ENCODE results near the gene PIEZO1.
"Not testable (repeated sequence)": the region's sequence is repeated elsewhere in the genome, so short reads cannot be mapped to it uniquely, and the experiment has no call there.

The PIEZO1 gene

DNA sequence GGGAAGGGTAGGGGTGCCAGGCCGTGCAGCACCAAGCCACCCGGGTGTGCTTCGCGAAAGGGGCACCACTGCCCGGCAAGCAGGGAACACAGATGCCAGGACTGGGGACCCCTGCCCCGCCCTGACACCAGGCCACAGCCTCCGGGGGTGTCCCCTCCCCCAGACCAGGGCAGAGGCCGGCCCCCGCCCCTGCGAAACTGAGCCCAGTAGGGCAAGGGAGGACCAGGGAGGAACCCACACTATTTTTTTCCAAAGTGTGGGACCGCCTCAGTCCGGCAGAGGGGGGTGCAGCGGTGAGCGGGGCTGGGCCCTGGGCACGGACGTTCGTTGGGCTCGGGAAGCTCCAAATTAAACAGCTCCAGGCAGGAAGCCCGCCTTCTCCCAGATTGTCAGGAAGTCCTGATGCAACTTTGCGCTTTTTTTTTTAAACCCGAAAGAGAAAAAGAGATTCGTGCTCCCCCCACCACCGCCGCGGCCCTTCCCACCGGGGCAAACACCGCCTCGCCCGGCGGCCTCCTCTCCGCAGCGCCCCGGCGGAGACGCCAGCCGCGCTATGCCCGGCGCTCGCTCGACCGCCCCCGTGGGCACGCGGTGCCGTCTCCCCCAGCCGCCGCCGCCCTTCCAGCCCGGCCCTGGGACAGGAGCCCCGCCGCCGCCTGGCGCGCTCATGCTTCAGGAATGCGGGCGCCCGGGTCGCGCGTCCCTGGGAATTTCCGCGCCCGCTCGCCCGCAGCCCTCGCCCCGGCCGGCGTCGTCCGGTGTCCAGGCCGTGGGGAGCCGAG, 755 bp downstream of the PIEZO1 start:
- no peak for FAIRE-seq

DNA sequence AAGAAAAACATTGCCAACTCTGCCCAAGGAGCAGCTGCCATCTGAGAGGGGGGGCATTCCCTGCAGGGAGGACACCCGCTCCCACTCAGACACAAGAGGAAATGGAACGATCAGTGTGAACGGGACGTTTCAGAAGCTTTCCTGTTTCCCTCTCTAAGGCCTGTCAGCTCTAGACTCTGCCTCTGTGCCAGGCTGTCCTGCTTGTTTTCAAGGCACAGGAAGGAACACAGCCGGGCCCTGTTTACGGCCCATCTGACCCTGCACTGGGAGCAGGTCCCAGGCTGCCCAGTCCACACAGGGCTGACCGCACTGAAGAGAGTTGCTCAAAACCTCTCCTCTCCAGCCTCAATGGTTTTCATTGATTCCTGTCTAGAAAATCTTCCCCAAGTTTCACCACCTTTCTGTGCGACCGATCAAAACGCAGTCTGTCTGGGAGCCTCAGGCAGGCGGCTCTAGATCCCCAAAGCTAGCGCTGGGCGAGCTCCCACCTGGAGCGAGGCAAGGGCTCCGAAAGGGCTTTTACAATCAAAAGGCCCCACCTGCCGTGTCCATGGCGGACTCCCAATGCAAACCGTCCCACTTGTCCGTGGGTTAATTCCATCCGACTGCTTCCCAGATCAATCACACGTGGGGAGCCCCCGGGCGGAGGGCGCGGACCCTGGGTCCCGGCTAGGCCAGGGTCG, 1.5 kb downstream of the PIEZO1 start:
- FAIRE-seq (peak; percentile 75), DNase-seq (ENCODE audit: extremely low spot score, insufficient read length, low read depth) (no peak)

More for the DNA sequence above, 755 bp downstream of the PIEZO1 start:
- no peak for DNase-seq (ENCODE audit: extremely low spot score, insufficient read length, low read depth)

DNA sequence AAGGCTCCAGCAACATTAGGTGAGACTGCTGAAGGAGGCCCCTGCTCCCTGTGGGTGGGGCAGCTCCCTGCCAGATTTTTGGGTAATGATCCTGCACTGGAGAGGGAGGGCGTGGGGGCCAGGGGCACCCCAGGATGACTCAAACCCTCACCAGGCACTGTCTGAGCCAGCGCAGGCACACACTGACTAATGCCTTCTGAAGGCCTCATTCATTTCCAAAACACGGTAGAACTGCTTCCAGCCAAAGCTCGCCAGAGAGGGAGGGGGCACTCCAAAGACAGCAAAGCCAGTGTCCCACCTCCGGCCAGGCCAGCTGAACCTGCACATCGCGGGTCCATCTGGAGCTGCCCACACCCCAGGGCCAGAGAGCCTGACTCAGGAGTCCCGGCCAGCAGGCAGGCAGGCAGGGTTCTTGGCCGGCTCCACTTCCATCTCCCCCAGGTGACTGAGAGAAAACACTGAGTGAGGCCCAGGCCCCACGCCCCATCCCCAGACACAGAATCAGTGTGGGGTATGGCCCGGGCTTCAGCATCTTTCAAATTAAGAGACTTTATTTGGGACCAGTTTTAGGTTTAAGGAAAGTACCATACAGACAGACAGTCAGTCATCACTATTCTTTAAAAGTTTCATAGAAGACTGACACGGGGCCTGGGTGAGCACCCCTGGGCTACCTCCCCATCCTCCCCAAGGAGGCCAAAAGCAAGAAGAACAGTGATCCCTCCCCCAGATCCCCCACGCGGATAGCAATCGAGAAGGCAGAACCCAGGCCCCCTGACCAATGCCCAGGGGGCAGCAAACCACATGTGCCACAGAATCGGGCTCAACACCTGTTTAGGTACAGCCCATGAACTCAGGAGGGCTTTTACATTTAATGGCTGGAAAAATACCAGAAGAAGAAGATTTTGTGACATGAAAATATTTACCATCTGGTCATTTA, 2.3 kb downstream of the PIEZO1 start:
- no peak for FAIRE-seq

DNA sequence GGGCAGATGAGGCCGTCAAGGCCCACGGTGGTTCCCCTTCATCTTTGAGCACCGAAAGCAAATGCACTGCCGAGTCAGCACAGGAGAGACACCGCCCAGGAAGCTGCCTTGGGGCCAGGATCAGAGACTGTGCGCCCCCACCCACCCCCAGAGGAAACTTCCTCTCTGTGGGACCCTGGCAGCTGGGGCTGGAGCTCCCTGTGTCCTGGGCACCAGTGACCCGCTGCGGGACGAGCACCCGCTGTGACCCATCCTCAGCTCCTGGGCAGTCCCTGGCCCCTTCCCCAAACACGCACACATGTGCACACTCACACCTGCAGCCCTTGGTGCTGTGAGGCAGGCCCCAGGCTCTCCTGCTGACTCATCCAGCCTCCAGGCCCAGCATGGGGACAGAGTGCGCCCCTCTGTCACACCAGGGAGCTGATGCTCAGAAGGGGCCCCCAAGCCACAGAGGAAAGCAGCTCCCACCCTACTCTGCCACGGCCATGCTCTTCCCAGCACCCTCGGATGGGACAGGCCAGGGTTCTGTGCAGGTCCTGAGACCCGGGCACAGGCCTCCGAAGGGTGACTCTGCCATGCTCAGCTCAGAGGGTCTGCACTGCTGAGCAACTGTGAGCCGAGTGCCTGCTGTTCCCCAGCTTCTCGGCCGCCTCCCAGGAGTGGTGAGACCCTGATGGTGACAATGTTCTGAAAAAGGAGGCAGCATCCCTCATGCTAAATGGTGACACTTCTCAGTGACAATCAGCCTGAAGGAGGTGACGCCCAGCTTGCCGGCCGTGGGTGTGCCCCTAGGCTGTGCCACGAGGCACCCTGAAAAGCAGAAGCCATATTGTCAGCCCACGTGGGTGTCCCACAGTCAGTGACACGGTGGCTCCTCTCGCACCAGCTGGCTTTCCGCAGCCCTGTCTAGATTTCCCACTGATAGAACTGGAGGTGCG, 3.6 kb downstream of the PIEZO1 start:
- no peak for DNase-seq (ENCODE audit: extremely low spot score, insufficient read length, low read depth)
- peak; percentile 84 for FAIRE-seq

More for the DNA sequence above, 2.3 kb downstream of the PIEZO1 start:
- DNase-seq (ENCODE audit: extremely low spot score, insufficient read length, low read depth), result no peak

DNA sequence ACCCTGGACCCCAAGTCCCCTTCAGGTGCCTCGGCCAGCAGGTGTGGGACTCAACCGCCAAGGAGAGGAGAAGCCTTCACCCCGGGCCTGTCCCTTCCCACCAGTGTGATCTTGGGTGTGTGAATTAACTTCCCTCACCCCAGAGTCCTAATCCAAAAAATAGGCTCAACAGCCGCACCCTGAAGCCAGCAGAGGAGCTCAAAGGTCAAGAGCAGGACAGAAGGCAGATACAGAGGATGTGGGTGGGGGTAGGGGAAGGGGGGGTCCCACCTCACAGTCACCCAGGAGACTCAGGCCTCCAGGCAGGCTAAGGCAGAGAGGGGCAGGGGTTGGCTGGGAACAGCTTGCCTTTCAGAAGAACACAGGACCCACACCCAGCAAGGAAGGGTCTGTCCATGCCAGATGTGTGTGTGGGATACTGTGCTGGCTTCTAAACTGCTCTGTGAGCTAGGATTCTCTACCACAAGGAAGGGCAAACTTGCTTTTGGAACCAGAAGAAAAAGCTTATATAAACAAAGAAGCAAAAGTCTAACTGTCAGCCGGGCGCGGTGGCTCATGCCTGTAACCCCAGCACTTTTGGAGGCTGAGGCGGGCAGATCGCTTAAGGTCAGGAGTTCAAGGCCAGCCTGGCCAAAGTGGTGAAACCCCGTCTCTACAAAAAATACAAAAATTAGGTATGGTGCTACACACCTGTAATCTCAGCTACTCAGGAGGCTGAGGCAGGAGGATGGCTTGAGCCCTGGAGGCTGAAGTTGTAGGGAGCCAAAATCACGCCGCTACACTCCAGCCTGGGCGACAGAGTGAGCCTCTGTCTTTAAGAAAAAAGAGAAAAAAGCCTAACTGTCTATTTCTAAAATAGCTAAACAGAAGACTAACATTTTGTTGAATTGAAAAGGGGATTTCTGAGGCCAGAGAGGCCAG, 4.6 kb downstream of the PIEZO1 start:
- DNase-seq (ENCODE audit: extremely low spot score, insufficient read length, low read depth) (no peak), FAIRE-seq (no peak)

DNA sequence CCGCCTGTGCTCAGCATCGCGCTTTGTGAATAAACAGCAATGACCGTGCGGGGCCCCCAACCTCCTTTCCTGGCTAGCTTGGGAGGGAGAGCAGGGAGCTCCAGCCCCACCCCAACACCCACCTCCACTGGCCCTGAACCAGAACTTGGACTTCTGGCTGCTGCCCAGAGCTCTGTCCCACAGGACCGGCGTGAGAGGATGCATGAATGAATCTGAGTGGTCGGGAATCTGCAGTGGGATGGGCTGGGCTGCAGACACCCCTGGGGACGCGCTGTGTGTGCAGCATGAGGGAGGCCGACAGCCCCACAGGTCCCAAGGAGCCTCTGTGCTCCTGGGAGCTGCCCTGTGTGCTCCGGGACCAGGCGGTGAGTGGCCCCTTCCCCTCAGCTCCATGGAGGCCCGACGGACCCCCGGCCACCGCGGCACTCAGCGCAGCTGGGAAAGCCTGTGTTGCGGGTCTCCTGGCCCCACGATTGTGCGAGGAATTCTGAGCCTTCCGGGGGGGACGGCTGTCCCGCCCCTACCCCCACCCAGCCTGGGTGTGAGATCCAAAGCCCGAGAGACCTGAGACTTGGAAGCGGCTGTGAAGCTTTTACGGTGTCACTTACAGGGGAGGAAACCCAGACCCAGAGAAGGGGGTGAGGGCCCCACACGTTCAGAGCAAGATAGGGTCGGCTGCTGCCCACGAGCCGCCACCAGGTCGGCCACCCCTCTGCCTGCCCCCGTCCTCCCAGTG, 5.4 kb downstream of the PIEZO1 start:
- DNase-seq (ENCODE audit: extremely low spot score, insufficient read length, low read depth) (no peak), FAIRE-seq (no peak)

DNA sequence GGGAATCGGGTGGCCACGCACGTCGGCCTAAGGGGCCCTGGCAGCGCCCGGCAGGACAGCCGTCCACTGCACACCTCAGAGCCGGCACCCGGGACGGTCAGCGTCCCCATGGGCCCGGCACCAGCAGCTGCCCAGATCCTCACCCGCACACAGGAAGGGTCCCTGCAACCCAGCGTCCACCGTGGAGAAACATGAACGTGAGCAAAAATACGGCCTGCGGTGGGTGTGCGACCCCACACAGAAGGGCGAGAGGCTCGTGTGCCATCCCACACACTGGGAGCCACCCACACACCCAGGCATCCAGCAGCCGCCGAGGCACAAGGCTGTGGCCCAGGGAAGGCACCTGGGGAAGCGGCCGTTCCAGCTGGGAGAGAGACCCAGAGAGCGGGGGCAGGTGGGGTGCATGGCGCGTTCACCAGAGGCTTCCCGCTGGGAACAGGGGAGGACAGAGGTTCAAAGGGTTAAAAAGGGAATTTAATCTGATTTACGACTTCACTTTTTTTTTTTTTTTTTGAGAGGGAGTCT, 6.4 kb downstream of the PIEZO1 start:
- FAIRE-seq, result no peak
- no peak for DNase-seq (ENCODE audit: extremely low spot score, insufficient read length, low read depth)

DNA sequence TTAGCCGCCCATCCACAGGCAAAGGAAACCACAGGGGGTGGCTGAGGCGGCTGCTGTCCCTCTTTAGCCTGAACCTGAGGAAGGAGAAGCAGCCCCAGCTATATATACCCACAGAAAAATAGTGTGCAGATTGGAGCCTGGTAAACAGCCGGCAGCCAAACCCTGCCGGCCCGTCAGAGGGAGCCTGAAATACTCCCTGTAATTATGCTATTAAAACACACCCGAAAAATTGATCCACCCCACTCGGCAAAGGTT, 6.8 kb downstream of the PIEZO1 start:
- FAIRE-seq (no peak), DNase-seq (ENCODE audit: extremely low spot score, insufficient read length, low read depth) (no peak)

DNA sequence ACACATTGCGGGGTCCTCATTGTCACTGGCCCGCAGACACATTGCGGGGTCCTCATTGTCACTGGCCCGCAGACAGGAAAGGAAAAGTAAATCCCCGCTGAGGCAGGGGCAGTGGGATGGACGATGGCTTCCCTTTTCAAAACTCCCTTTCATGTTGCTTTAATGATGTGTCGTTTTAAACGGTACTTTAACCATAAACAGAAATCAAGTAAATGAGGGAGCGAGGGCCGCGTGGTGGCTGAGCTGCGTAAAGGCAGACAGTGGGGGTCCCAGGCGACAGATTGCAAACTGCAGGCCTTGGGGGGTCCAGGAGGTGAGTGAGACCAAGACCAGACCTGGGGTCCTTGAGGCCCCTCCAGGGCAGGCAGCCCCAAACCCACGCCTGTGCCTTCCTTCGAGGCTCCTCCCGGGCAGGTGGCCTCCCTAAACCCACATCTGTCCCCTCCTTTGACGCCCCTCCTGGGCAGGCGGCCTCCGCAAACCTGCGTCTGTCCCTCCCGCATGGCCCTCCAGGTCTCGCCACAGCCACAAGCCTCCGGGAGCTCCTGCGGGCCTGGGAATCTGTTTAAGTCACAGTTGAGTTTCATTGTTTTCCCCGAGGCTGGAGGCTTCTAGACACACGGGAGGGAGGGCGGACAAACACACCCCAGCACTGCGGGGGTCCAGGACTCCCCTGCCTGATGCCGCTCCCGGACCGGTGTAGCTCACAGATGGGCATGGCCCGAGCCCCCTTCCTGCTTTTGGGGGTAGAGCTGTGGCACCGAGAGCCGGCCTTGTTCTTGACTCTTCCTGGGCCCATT, 7.3 kb downstream of the PIEZO1 start:
- FAIRE-seq, result no peak

DNA sequence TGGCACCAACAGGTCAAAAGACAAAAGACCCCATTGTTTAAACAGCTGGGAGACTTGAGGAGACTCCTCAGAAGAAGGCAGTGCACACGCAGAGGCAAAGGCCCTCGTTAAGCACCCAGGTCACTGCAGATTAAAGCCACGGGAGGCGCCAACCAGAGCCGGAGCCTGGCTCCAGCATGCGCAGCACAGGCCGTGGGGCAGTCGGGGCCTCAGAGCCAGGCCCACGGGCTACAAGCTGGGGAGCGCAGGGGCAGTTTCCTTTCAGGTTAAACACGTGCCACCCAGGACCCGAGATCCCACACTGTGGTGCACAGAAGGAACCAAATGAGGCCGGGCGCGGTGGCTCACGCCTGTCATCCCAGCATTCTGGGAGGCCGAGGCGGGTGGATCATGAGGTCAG, 9.2 kb downstream of the PIEZO1 start:
- no peak for DNase-seq (ENCODE audit: extremely low spot score, insufficient read length, low read depth)
- no peak for FAIRE-seq

More for the DNA sequence above, 7.3 kb downstream of the PIEZO1 start:
- no peak for DNase-seq (ENCODE audit: extremely low spot score, insufficient read length, low read depth)

DNA sequence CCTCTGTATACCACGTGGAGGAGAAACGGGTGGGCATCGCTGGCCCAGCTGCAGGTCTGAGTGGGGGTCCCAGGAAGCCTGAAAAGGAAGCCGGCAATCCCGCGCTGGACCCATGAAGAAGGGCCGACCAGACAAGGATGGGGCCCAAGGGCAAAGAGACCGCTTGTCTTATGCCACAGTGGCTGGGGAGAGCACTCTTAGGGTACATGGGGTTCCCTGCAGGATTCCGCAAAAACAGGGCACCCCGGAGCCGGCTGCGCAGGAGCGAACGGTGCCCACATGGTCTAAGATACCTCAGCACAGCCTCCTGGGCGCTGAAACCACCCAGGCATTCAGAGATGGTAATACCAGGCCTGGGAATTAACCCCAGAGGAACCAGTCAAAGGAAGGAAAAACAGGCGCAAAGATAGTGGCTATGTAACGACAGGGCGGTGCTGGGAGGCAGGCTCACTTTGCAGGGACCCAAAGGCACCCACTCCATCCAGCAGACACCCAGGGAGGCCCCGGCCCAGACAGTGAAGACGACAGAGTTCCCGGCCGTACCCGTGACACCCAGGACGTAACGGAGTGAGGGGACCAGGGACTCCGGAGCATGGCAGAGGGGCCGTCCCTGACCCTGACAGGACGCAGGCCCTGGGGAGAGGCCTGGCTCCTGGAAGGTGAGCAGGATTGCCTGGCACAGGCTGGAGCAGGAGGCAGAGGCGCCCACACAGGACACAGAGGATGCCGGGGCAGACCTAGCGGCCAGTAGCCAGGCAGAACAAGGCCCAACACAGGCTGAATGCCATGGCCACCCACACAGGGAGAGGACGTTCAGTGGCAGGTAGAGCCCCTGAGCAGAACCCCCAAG, 10.3 kb downstream of the PIEZO1 start:
- DNase-seq (ENCODE audit: extremely low spot score, insufficient read length, low read depth) (no peak), FAIRE-seq (no peak)

DNA sequence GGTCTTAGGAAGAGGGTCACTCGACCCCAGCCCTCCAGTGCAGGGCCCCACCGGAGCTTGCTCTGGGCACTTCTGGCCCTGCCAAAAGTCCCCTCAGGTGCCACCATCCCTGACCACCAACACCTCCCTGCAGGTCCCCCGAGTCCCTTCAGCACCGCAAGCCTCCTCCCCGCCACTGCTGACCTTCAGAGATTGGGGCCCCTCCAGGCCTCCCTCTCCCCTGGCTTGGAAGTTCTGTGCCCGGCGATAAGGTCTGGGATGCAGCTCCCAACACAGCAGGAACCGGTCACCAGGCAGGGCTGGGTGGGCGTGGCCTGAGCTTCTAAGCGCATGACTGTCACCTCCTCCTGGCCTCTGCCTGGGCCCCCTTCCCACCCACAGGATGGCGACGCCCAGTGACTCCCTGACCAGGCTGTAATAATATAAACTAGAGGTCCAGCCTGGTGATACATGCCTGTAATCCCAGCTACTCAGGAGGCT, 11.2 kb downstream of the PIEZO1 start:
- DNase-seq (ENCODE audit: extremely low spot score, insufficient read length, low read depth), result no peak
- FAIRE-seq, result no peak

DNA sequence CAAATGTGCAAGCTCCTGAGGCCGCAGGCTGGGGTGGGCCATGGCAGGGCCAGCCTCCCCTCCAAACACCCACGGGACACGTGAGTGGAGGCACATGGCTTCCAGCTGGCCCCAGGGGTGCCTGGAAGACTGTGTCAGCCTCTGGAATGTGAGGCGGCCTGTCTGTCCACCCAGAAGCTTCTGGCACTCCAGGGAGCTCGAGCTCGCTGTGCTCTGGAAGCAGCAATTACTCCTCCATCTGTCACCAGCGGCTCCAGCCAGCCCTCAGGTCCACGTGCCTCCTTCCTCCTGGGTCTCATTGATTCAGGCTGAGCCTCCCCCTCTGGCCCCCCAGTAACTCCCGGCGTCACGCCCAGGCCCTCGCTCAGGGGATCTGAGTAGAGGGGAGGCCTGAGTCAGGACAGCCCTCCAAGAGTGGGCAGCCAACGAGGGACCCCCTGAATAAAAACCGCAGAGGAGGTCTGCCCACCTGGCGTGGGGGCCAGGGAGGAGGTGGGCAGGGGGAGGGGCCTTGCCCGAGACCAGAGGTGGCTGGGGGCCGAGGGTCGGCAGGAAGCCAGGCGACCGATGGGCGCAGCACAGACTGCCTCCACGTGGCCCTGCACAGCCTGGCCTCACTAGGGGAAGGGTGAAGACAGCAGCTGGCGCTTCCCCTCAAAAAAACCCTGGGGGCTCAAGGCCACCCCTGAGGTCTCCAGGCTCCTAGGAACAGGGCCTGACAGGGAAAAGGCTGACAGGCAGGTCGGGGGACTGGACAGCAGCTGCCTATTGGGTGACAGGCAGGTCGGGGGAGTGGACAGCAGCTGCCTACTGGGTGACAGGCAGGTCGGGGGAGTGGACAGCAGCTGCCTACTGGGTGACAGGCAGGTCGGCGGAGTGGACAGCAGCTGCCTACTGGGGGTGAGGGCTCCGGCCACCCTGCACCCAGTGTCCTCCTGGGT, 11.9 kb downstream of the PIEZO1 start:
- DNase-seq (ENCODE audit: extremely low spot score, insufficient read length, low read depth) (no peak), FAIRE-seq (no peak)

DNA sequence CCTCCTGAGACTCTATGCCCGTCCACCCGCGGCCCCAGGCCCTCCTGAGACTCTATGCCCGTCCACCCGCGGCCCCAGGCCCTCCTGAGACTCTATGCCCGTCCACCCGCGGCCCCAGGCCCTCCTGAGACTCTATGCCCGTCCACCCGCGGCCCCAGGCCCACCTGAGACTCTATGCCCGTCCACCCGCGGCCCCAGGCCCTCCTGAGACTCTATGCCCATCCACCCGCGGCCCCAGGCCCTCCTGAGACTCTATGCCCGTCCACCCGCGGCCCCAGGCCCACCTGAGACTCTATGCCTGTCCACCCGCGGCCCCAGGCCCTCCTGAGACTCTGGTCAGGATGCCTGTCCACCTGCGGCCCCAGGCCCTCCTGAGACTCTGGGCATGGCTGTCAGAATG, 13.2 kb downstream of the PIEZO1 start:
- not testable (repeated sequence) for DNase-seq (ENCODE audit: extremely low spot score, insufficient read length, low read depth); FAIRE-seq

DNA sequence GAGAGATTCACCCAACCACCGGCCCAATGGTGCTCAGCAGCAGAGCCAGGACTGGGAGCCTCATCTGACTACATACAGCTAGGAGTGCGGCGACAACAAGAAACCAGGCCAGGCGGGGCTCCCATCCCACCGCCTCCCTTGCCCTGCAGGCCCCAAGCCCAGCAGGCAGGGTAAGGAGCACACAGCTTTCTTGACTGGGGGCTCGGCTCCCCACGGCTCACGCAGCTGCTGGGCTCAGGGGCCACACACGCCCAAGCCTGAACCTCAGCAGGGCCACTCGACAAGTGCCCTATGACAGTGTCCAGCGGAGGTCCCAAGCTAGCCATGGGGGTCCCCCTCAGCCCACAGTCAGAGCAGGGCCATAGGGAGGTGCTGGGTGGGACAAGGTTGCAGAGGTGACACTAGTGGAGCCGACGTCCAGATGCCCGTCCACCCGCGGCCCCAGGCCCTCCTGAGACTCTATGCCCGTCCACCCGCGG, 13.7 kb downstream of the PIEZO1 start:
- DNase-seq (ENCODE audit: extremely low spot score, insufficient read length, low read depth) (no peak), FAIRE-seq (no peak)
